A549 (cell line): ENCODE measurements around the gene EFCAB8.

Source experiments
- CEBPB ChIP-seq, 2 experiments: fragments of >200 bp in 1 of 2; sonication (Bioruptor Twin) in 1 of 2; formaldehyde crosslinking in 1 of 2; IDR thresholded peaks; 2 replicates each; pipeline ENCODE4 v1.6.1; 2012 to 2016
- EP300 ChIP-seq, 2 experiments: fragments of >200 bp; sonication (Bioruptor Twin); formaldehyde crosslinking; IDR thresholded peaks; 2 replicates in 1 of 2; 3 replicates in 1 of 2; pipeline ENCODE4 v1.6.1; 2016 to 2017
- NFE2L2 ChIP-seq: fragments of 150-350 bp; conservative IDR thresholded peaks from 2 replicates; pipeline ENCODE4 v1.6.1; 2014; ENCODE audit warnings: low read length
- POLR2A ChIP-seq: IDR thresholded peaks from 2 replicates; pipeline ENCODE4 v1.6.1; 2012; ENCODE audit warnings: mild to moderate bottlenecking, low read length
- ZNF302 ChIP-seq: fragments of 250-450 bp; sonication (Bioruptor Pico); IDR thresholded peaks from 2 replicates; pipeline ENCODE4 v1.9.0; 2021; ENCODE audit warnings: inconsistent platforms, mild to moderate bottlenecking, moderate library complexity
- TF ChIP-seq, protein P1 (sequence below): fragments of >200 bp; sonication (Bioruptor Twin); formaldehyde crosslinking; IDR thresholded peaks from 3 replicates; pipeline ENCODE4 v1.5.1; 2016

DNA sequence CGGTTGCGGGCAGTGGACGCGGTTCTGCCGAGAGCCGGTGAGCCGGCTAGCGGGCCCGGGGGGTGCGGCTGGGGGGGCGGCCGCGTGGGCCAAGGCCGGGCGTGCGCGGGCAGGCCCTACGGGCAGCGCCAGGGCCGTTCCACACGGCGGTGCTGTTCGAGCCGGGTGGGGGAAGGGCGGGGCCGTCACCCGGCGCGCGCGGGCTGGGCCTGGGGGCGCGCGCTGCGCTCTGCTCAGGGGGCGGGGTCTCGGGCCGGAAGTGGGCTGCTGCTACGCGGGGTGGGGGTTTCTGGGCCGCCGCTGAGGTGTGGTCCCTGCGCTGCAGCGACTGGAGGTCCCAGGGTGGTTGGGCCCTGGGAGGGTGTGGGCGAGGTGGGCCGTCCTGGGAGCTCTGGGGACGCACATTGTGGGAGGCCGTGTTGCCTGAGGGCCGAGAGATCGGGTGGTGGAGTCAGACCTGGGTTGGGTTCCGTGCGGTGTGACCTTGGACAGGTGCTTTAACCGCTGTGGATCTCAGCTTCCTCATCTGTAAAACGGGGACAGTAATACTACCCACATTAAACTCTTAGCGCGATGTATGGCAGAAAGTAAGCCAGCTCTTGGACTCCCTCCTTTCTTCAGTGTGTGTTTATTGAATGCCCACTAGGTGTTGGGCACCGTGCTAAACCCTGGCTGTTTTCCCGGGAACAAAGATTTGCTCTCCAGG is 38.6 kb upstream of the EFCAB8 start:
- TF ChIP-seq POLR2A (peak; percentile 21; the same call in 1 of the 2 replicates), NFE2L2 (no peak), EP300 (IDR thresholded peaks at IDR 0.05) (no peak), CEBPB (IDR thresholded peaks at IDR 0.05) (no peak), ZNF302 (CRISPR knock-in tag) (no peak)
- TF ChIP-seq, protein P1, sequence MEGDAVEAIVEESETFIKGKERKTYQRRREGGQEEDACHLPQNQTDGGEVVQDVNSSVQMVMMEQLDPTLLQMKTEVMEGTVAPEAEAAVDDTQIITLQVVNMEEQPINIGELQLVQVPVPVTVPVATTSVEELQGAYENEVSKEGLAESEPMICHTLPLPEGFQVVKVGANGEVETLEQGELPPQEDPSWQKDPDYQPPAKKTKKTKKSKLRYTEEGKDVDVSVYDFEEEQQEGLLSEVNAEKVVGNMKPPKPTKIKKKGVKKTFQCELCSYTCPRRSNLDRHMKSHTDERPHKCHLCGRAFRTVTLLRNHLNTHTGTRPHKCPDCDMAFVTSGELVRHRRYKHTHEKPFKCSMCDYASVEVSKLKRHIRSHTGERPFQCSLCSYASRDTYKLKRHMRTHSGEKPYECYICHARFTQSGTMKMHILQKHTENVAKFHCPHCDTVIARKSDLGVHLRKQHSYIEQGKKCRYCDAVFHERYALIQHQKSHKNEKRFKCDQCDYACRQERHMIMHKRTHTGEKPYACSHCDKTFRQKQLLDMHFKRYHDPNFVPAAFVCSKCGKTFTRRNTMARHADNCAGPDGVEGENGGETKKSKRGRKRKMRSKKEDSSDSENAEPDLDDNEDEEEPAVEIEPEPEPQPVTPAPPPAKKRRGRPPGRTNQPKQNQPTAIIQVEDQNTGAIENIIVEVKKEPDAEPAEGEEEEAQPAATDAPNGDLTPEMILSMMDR, result no peak
